Measurements from ENCODE around the gene TMEM184A.
"Not testable (repeated sequence)": the region's sequence is repeated elsewhere in the genome, so short reads cannot be mapped to it uniquely, and the experiment has no call there.

TMEM184A gene

DNA sequence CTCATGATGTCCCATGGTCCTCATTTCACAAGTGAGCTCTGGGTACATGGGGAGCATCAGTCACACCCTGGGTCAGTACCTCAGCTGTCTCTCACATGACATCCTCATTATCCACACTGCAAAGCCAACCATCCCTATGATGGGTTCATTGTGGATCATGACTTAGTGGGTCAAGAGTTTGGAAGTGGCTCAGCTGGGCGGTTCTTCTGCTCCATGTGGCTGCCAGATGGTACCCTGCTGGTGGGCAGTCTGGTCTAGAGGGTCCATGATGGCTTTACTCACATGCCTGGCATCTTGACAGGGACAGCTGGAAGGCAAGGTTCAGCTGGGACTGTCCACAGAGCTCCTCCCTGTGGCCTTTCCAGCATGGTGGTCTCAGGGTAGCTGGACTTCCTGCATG, 33.0 kb upstream of the TMEM184A start:
- no peak for DNase-seq

GRCh38 chr7:1587738-1588137, 31.7 kb upstream of the TMEM184A start:
- no peak for DNase-seq

GRCh38 chr7:1586827-1587705, 31.1 kb upstream of the TMEM184A start:
- no peak for DNase-seq

DNA sequence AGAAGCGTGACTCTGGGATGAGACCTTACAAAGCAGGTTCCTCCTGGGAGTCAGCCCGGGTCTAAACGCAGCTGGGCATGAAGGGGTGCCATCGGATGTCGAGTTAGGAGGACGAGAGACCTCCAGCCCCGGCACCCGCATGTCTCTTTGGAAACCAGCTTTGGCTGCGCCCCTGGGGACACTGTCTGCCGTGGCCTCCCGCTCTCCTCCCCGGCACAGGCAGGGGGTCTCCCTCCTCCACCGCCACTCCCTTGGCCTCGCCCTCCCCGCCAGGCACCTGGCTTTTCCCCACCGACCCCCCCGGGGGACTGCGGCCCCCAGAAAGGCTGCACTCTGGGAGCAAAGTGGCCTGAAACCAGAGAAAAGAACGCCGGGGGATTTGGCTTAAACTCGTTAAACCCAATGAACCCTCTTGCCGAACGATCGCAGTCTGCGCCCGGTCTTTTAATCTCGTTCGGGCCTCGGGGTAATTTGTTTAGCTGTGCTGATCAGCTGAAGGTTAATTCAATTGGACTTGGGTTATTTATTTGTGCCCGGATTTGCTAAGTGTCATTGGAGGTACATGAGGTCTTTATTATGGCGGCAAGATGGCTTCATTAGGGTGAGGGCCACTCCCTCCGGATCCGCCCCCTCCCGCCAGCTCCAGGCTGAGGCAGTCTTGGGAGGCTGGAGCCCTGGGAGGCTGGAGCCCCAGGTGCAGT, 30.3 kb upstream of the TMEM184A start:
- no peak for DNase-seq

DNA sequence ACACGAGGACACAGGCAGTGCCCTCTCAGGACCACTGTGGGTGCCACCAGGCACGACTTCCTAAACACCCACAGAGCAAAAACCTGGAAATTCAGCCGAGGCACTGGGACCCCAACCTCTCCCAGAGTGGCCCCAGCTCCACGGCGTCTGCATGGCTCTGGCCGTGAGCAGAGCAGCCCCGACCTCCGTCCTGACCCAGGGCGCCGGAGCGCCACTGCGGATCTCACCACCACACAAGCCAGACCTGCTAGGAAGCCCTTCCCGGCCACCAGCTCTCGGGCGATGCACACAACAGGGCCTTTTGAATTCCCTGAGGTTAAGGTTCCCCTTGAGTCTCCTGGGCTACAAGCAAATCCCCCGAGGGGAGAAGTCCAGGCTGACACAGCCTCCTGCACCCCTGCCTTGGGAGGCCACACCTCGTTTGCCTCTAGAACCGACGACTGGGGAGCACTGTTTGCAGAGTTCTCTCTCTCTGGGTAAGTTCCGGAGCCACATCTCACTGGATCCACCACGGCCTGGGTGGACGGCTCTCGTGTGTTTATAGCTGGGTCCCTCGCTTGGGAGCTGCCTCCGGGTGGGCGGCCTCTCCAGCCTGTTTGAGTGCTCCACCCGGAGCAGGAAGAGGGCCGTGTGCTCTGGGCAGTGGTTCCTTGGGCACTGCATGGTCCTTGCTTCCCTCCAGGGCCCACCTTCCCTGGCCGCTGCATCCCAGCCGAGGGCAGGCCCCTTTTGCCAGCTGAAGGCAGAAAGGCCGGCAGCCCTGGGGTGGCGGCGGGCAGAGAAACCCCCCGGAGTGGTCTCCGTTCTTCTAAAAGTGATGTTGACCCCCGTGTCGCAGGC, 29.4 kb upstream of the TMEM184A start:
- DNase-seq, result no peak

DNA sequence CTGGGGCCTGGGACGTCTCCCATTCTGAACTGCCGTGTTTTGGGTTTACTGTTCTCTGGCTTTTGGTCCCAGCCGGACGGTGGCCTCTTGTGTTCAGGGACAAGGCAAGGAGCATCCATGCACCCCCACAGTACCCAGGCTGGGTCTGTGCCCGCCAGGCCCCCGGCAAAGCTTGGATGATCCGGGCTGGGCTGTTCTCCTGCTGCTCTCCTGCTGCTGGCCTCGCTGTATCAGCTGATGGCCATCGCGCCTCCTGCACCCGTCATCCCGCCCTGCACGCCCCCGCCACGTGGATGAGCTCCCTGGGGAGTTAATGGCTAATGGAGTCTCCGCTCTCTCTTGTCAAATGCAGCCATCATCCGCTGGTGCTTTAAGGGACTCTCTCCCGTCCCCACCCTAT, 28.7 kb upstream of the TMEM184A start:
- DNase-seq, result no peak

DNA sequence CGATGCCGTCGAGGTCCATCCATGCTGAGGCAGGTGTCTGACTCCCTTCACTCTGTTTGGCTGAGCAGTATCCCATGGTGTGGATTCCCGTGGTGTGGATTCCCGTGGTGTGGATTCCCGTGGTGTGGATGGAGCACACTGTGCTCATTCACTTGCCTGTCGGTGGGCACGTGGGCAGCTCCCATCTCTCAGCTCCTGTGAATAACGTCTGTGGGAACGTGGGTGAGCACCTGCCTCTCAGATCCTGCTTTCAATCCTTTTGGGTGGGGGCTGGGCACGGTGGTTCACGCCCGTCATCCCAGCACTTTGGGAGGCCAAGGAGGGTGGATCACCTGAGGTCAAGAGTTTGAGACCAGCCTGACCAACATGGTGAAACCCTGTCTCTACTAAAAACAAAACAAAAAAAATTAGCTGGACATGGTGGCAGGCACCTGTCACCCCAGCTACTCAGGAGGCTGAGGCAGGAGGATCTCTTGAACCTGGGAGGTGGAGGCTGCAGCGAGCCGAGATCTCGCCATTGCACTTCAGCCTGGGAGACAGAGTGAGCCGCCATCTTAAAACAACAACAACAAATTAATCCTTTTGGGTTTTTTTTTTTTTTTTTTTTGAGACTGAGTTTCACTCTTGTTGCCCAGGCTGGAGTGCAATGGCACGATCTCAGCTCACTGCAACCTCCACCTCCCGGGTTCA, 27.4 kb upstream of the TMEM184A start:
- not testable (repeated sequence) for DNase-seq

DNA sequence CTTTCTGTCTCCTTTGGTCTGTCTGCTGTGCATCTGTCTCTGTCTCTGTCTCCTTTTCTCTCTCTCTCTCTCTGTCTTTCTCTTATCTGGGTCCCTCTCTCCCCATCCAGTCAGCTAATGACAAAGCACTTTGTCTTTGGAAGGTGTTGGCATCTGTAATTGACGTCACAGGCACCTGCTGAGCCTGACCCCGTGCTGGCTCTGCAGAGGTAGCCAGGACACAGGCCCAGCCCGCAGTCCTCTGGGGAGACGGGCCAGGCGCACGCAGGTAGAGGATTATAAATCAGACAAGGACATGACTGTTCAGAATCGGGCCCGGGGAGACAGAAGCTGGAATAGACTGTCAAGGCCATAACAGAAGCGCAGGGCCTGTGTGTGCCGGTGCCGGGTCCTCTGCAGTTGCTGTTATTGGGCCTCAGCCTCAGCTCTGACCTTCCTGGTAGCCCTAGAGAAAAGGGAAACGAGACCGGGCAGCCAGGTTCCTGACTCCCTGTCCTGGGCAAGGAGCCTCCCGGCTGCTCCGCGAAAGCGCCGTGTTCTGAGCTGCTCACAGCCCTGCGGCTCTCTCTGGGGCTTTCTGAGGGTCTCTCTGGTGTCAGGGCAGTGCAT, 24.5 kb upstream of the TMEM184A start:
- no peak for DNase-seq

DNA sequence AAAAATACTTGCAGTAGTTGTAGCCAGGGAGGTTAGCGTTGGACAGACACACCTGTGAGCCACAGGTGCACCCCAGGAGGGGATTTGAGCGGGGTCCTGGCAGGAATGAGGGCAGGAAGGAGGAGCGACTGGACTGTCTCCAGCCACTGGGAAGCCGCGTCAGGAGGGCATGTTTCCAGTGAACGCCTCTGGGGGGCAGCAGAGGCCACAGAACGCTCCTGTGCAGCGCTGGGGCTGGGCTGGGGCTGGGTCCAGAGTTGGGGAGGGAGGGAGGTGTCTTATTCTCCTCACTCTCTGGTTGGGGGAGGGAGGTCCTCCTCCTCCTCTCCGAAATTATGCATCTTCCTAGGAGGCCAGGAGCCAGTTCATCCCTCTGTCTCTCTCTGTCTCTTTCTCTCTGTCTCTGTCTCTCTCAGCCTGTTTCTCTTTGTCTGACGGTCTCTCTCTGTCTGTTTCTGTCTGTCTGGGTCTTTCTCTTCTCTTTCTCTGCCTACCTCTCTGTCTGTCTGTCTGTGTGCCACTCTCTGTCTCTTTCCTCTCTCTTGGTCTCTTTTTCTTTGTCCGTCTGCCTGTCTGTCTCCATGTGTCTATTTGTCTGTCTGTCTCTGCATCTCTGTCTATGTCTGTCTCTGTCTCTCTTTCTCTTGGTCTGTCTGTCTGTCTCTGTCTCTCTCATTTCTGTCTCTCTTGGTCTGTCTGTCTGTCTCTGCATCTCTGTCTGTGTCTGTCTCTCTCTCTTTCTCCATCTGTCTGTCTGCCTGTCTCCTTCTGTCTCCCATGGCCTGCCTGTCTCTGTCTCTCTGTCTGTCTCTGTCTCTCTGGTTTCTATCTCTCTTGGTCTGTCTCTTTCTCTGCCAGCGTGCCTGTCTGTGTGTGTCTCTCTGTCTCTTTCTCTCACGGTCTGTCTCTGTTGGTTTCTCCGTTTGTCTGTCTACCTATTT, 23.7 kb upstream of the TMEM184A start:
- no peak for DNase-seq

DNA sequence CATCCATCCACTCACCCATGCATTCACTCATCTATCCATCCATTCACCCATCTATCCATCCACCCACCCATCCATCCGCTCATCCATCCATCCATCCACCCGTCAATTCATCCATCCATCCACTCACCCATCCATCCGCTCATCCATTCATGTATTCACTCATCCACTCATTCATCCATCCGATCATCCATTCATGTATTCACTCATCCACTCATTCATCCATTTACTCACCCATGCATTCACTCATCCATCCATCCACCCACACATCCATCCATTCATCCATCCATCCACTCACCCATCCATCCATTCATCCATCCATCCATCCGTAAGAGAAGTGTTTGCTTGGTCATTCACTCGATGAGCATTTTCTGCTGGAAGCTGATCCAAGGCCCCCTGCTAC, 22.5 kb upstream of the TMEM184A start:
- DNase-seq, result no peak

DNA sequence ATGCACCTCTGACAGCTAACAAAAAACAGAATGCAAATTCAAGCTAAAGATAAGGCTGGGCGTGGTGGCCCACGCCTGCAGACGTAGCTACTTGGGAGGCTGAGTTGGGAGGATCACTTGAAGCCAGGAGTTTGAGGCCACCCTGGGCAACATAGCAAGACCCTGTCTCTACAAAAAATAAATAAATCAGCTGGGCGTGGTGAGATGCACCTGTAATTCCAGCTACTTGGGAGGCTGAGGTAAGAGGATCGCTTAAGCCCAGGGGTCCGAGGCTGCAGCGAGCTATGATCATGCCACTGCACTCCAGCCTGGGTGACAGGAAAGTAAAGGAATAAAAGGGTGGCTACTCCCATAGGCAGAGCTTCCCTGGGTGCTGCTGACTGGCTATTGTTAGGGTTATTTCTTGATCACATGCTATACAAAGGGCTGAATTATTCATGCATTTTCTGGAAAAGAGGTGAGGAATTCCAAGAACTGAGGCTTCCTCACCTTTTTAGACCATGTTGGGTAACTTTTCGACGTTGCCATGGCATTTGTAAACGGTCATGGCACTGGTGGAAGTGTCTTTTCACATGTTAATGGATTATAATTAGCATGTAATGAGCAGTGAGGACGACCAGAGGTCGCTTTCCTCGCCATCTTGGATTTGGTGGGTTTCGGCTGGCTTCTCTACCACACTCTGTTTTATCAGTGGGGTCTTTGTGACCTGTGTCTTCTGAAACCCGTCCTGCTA, 20.7 kb upstream of the TMEM184A start:
- DNase-seq, result no peak

DNA sequence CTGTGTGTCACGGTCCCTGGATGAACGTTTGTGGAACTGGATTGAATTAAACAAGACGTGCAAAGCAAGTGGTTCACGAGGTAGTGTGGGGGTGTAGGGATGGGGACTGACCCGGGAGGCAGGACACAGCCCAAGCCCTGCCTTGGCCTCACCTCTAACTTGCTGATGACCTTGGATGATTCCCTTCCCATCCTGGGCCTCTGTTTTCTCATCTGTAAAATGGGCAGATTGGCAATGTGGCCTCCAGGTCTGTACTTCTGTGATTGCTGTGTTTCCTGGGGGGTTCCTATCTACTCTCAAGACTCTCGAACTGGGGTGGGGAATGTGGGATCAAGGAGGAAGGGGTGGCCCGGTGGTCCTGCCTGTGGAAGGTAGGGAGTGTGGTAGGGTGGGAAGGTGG, 19.8 kb upstream of the TMEM184A start:
- DNase-seq, result no peak

- no peak for DNase-seq
Measured at GRCh38 chr7:1572111-1572822, 16.3 kb upstream of the TMEM184A start.

DNA sequence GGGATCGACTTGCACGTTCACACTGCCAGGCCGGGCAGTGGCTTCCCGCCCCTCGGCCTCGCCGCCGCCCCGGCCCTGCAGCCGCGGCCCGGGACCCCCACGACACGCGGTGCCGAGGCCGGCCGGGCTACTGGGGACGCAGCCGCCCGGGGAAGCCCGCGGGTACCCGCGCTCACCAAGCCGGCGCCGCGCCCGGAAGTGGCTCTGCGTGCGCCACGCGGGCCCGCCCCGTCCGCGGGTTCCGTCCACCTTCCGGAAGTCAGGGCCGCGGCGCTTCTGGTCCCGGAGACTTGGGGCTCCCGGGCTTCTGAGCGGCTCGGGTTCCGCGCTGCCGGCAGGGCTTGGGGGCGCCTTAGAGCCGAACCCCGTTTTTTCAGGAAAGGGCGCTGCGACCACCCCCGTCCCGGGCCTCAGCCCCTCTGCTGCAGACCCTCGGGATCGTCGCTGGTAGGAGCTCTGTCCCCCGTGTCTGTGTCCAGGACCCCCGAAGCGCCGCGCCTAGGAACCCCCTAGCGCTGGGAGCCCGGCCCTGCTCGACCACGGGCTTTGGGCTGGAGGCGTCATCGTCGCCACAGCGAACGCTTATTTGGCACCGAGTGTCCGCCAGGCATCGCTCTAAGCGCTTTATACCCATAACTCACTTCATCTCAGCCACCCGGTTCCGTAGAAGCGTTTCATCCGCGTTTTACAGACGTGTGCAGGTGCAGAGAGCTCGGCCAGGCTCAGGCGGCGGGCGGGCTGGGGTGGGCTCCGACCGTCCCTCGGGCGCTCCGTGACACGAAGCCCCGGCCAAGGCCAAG, 14.0 kb upstream of the TMEM184A start, which contains the start of gene PSMG3:
PSMG3 (minus strand) TSS at position 200 of the 800 bp plus-strand sequence. CDS start 693 bp downstream, outside the sequence.
- DNase-seq, result peak; percentile 78

GRCh38 chr7:1569440-1569832, 13.4 kb upstream of the TMEM184A start:
- no peak for DNase-seq

DNA sequence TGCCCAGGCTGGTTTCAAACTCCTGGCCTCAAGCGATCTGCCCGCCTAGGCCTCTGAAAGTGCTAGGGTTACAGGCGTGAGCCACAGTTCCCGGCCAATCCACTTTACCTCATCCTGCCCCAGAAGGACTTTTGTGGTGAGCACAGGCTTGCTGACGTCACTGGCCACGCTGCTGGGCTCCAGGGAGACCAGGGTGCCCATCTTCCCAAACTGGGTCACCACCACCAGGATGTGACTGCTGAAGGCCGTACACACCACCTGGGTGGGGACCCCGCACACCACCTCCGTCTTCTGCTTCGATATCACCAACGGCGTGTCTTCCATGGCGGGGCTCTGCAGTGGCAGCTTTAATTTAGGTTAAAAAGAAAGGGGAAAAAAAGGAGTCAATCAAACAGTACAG, 13.0 kb upstream of the TMEM184A start:
- DNase-seq, result no peak

- no peak for DNase-seq
Measured at GRCh38 chr7:1567896-1568510, 12.0 kb upstream of the TMEM184A start.
